Measurements from ENCODE around the gene CRELD1. TPM values are rescaled to one million over a fixed set of nuclear protein-coding genes. Genes with fewer than 3 reads are reported as not detected.

Gene CRELD1
- total and polyA plus RNA-seq, 9 of the 15 experiments (the other 6 are each of a cell fraction or from before 2014, with no cell fraction given), result 3.3 to 25.8 (median 16.5) TPM

GRCh38 chr3:9978710-9979305, 45.2 kb downstream of the CRELD1 start (continued):
- TF ChIP-seq SRSF1 (IDR thresholded peaks at IDR 0.05; ENCODE audit: low read depth, low read length) (no peak), CHAMP1 (IDR thresholded peaks at IDR 0.05) (peak; percentile 65), ZBTB40 (IDR thresholded peaks at IDR 0.05) (no peak), ZBTB40 (CRISPR knock-in tag; IDR thresholded peaks at IDR 0.05) (no peak), CCNT2 (IDR thresholded peaks at IDR 0.05; ENCODE audit: borderline replicate concordance, extremely low read depth, insufficient read length, low read depth, low read length) (no peak), DACH1 (IDR thresholded peaks at IDR 0.05; ENCODE audit: partially characterized antibody) (no peak), DNMT1 (IDR thresholded peaks at IDR 0.05) (no peak), ZNF253 (CRISPR knock-in tag; conservative IDR thresholded peaks at IDR 0.05) (no peak), SIN3A (IDR thresholded peaks at IDR 0.05; ENCODE audit: borderline replicate concordance in 2 of 2, control insufficient read depth in 1 of 2, low read depth in 2 of 2, low read length in 2 of 2) (no peak), EP300 (IDR thresholded peaks at IDR 0.05; ENCODE audit: low read length) (peak; percentile 90; the same call in 1 of the 2 replicates), ZNF408 (CRISPR knock-in tag; IDR thresholded peaks at IDR 0.05; ENCODE audit: low read depth) (no peak), TAF1 (IDR thresholded peaks at IDR 0.05; ENCODE audit: control insufficient read depth, extremely low read depth, insufficient read depth, low read length, severe bottlenecking) (peak; percentile 28), CTCFL (IDR thresholded peaks at IDR 0.05; ENCODE audit: borderline replicate concordance, insufficient read depth, low read depth, low read length, poor library complexity, severe bottlenecking) (no peak), ZNF133 (CRISPR knock-in tag; IDR thresholded peaks at IDR 0.05) (no peak)
